Subcutaneous adipose tissue (tissue), 4 donors: Measurements from ENCODE around the gene LRCH1. TPM values are rescaled to one million over a fixed set of nuclear protein-coding genes. Genes with fewer than 3 reads are reported as not detected.

Experiments
- total RNA-seq, 4 donors: library from RNA; depleted of rRNA; stranded (reverse); fragments of >200 nt; gene quantifications; one replicate each; pipeline ENCODE4 v1.1.0, GENCODE V29; 2016
- TF ChIP-seq, protein P1 (sequence below): fragments of 450-650 bp; IDR thresholded peaks from one replicate; pipeline ENCODE4 v1.5.1; 2016; ENCODE audit warnings: low read depth, mild to moderate bottlenecking, control low read depth, antibody characterized with exemption, moderate library complexity

Gene LRCH1
- total RNA-seq, 4 donors from 2014 or later = 18.9 to 27.5 (median 25.7) TPM

DNA sequence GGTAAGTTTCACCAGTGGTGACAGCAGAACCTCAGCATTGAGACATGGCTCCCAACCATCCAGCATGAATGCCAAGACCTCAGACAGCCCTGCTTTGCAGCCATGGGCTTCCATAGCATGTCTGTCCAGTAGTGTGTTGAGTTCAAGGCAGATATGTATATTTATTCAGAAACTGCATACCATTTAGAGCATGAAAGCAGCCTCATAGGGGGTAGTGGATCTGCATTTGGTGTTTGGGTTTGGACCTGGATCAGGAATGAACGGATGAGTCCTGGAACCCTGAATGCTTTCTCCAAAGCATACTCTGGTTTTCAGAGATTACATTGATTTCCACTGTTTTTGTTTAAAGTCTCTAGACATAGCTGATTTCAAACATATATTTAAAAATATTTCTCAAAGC is 129.7 kb downstream of the LRCH1 start:
- TF ChIP-seq, protein P1, sequence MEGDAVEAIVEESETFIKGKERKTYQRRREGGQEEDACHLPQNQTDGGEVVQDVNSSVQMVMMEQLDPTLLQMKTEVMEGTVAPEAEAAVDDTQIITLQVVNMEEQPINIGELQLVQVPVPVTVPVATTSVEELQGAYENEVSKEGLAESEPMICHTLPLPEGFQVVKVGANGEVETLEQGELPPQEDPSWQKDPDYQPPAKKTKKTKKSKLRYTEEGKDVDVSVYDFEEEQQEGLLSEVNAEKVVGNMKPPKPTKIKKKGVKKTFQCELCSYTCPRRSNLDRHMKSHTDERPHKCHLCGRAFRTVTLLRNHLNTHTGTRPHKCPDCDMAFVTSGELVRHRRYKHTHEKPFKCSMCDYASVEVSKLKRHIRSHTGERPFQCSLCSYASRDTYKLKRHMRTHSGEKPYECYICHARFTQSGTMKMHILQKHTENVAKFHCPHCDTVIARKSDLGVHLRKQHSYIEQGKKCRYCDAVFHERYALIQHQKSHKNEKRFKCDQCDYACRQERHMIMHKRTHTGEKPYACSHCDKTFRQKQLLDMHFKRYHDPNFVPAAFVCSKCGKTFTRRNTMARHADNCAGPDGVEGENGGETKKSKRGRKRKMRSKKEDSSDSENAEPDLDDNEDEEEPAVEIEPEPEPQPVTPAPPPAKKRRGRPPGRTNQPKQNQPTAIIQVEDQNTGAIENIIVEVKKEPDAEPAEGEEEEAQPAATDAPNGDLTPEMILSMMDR = no peak

DNA sequence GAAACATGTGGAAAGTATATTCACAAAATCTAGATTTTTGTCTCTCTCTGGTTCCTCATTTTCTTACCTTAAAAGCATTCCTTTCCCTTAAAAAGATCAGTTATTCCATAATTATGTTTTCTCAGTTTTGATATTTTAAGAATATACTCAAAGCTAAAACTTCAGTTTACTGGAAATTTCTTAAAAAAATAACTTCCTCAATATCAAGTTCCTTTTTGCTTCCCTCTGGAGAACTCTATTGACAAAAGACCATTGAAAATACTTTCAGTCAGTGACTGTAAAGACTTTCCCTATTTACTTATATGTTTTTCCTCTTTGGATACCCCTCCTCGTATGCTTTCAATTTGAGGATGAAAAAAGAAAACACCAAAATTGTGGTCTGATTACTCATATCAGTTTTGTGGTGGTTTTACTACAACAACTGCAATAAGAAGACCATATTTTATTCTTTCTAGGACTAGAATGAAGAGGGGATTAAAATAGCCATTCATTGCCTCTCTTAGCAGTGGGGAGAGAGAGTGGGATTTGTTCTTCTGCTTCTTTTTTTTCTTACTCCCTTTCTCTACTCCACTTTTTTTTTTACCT is 130.8 kb downstream of the LRCH1 start:
- TF ChIP-seq, protein P1 = no peak

DNA sequence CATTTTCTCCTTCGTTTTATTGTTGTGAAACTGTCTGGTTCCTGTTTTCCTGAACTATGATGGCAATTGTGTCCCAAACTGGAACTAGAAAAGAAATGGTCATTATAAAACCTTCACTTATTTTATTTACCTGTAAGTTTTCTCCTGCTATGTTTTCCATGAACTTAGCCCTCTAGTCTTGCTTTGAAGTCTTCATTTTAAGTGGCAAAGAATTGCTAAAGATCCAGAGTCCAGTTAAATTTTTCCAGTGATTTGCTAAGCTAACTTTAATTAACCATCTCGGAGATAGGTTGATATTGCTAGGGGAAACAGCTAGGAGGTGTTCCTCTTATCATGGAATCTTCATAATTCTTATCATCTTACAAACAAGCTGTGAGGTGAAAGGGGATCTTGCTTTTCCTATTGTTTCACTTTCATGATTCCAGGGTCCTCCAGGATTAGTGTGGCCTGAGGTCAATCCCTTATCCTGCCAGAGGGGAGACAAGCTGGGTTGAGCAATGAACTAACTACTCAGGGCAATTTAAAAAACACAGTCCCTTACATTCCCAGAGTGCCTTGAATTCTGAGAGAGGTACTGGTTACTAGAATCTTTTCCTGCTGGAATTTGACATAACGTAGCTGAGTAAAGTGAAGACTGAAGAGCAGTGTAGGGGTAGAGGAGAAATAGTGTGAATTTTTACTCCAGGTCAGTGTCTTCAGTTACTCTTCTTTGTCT is 131.5 kb downstream of the LRCH1 start:
- TF ChIP-seq, protein P1 = no peak

DNA sequence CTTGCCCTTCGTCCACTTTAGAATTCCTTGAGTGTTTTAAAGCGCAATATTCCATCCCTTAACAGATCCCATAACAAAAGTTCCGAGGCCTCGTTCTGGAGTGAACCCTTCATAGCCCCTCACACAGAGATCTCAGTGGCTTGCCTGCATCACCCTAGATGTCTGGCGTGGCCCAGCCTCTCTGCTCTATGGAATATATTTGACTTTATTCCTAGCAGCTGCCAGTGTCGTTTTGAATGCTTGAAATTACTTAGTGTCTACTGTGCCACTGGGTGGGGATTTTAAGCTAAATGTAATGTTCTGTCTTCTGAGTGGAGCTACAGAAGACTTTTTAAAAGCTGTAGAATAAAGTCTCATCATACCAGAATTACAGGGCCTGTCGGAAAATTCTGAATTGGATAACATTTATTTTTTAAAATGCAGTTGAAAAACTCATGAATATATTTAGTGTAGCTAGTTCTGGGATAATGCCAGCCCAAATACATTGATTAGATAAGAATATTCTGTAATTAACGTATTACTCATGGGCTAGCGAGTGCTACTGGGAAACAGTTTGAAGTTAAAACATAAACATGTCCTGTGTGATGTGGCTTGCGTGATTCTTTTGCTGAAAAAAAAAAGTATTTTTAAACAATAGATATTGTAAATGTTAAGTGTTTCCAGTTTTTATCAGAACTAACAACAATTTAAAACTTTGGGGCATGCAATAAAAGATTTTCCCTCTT is 132.2 kb downstream of the LRCH1 start:
- TF ChIP-seq, protein P1 = no peak

DNA sequence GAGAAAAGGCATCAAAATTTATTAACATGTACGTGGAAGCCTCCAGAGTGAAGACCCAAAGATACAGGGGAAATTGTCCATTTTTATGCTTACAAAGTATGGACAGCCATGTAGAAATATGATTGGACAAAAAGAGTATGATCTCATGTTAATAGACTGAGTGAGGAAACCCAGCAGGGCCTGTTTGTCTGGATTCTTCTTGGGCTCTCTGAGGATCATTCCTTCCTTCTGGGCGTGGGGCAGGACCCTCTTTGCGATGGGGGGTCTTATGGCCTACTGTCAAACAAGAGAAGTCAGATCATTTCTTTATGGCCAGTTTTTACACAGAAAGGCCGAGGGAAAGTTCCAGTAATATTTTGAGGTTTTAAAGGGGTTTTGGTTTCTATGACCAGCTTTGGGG is 133.2 kb downstream of the LRCH1 start:
- TF ChIP-seq, protein P1 = no peak

DNA sequence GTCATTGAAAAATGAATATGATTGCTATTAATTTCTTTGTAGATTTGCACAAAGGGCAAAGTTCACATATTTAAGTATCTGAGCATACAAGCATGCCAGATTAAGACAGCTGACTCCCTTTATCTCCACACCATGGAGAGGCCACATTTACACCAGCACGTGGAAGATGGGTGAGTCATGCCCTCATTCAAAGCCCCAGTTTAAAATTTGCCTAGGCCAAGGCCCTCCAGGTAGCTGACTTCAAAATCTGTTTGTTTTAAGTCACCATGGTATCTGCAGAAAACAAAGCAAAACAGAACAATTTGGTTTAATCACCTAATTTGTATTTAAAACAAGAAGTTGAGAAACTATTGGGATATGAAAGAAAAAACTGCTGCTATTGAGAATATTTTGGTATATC is 134.8 kb downstream of the LRCH1 start:
- TF ChIP-seq, protein P1 = no peak

DNA sequence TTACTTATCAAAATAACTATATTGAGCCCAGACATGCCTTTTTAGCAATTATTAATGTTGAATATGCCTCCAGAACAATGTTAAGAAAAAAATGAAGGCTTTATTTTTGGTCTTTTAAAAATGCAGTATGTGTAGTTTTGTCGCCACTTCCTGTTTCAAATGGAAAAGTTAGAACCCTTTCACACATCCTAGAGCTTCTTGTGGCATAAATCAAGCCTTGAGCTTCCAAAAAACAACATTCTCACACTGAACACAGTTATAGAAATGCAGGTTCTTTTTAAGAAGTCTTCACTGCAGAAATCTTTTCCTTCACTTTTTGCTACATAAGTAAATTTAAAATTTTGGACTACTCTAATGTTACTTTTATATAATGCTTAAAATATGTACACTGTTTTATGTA is 135.3 kb downstream of the LRCH1 start:
- TF ChIP-seq, protein P1 = no peak
